NCI-H2081 (cell line): ENCODE data around the gene CRABP2.
A peak's percentile ranks its signal among the peaks of the same experiment; 100 is the strongest.

ENCODE experiments used
- DNase-seq, 2 experiments: peaks; one replicate each; lab custom pipeline; 2025; lab: John Stamatoyannopoulos, UW

The CRABP2 gene

GRCh38 chr1:156742017-156742416, 36.6 kb upstream of the CRABP2 start:
- DNase-seq = no peak

GRCh38 chr1:156741481-156741983, 36.1 kb upstream of the CRABP2 start:
- DNase-seq = no peak

- DNase-seq = peak; percentile 99 to 100
These were observed 35.5 kb upstream of the CRABP2 start, which contains the start of gene MRPL24 for GRCh38 chr1:156740741-156741480. Gene MRPL24 (minus strand): TSS chr1:156741088. CDS start chr1:156738704, 2,384 bp downstream.

- DNase-seq = peak in 1 of 2 experiments; percentile 61
These were observed 34.9 kb upstream of the CRABP2 start for GRCh38 chr1:156740237-156740740.

- no peak for DNase-seq
These were observed 33.5 kb upstream of the CRABP2 start for GRCh38 chr1:156738916-156739315.

GRCh38 chr1:156738407-156738806, 33.0 kb upstream of the CRABP2 start:
- DNase-seq = no peak

GRCh38 chr1:156733989-156734584, 28.7 kb upstream of the CRABP2 start:
- DNase-seq = no peak

GRCh38 chr1:156728599-156729462, 23.4 kb upstream of the CRABP2 start, which contains the start of gene ISG20L2:
Gene ISG20L2 (minus strand): TSS chr1:156728766. CDS start chr1:156727652, 1,114 bp downstream.
- peak; percentile 98 to 100 for DNase-seq

GRCh38 chr1:156727926-156728598, 22.7 kb upstream of the CRABP2 start, which contains the start of gene METTL25B:
Gene METTL25B (plus strand): TSS chr1:156728469. CDS start chr1:156729105, 636 bp downstream.
- DNase-seq = peak; percentile 88 to 93

- no peak for DNase-seq
These were observed 22.1 kb upstream of the CRABP2 start for GRCh38 chr1:156727492-156727891.

- peak; percentile 72 to 79 for DNase-seq
These were observed 21.3 kb upstream of the CRABP2 start for GRCh38 chr1:156726549-156727226.

GRCh38 chr1:156725683-156726280, 20.4 kb upstream of the CRABP2 start:
- DNase-seq = peak; percentile 82 to 88

- no peak for DNase-seq
These were observed 16.2 kb upstream of the CRABP2 start for GRCh38 chr1:156721535-156721934.

GRCh38 chr1:156721131-156721530, 15.7 kb upstream of the CRABP2 start:
- no peak for DNase-seq

- DNase-seq = peak in 1 of 2 experiments; percentile 43
These were observed 12.0 kb upstream of the CRABP2 start for GRCh38 chr1:156717351-156717750.

GRCh38 chr1:156714830-156715229, 9.4 kb upstream of the CRABP2 start:
- DNase-seq = no peak

GRCh38 chr1:156712626-156713025, 7.2 kb upstream of the CRABP2 start:
- no peak for DNase-seq

- no peak for DNase-seq
These were observed 5.8 kb upstream of the CRABP2 start for GRCh38 chr1:156711011-156711817.

- peak; percentile 67 to 69 for DNase-seq
These were observed 4.5 kb upstream of the CRABP2 start for GRCh38 chr1:156709757-156710489.
